Astrocyte (in vitro differentiated cells and primary cell): Measurements from ENCODE around the gene SAG. TPM values are rescaled to one million over a fixed set of nuclear protein-coding genes. Genes with fewer than 3 reads are reported as not detected.

ENCODE experiments used
- DNase-seq: peaks from one replicate; pipeline ENCODE4 v3.0.0-alpha.2; 2010; ENCODE audit warnings: low read depth
- FAIRE-seq: peaks from 2 replicates; lab custom pipeline; 2011; peaks lifted over from hg19 to GRCh38; lab: Jason Lieb, UNC
- H2AFZ ChIP-seq: 2 replicates; pipeline ENCODE4 v1.6.0; 2012; ENCODE audit warnings: low read depth, low read length, inconsistent platforms
- H3K27ac ChIP-seq: 2 replicates; pipeline ENCODE4 v1.5.1; 2011; ENCODE audit warnings: low read depth, low read length, inconsistent platforms
- H3K27me3 ChIP-seq: 2 replicates; pipeline ENCODE4 v1.6.0; 2011; ENCODE audit warnings: low read length, inconsistent platforms; ENCODE audit not compliant: insufficient read depth
- H3K36me3 ChIP-seq: 2 replicates; pipeline ENCODE4 v1.5.1; 2011; ENCODE audit warnings: low read length, inconsistent platforms; ENCODE audit not compliant: insufficient read depth
- H3K4me1 ChIP-seq: 2 replicates; pipeline ENCODE4 v1.5.1; 2011; ENCODE audit warnings: low read length, inconsistent platforms; ENCODE audit not compliant: insufficient read depth
- H3K4me2 ChIP-seq: 2 replicates; pipeline ENCODE4 v1.6.0; 2012; ENCODE audit warnings: low read length, inconsistent platforms
- H3K4me3 ChIP-seq: 2 replicates; pipeline ENCODE4 v1.5.1; 2011; ENCODE audit warnings: low read depth, mild to moderate bottlenecking, low read length, inconsistent platforms; ENCODE audit not compliant: insufficient read depth
- H3K79me2 ChIP-seq: 2 replicates; pipeline ENCODE4 v1.6.0; 2012; ENCODE audit warnings: mild to moderate bottlenecking, low read length, inconsistent platforms; ENCODE audit not compliant: insufficient read depth
- H3K9ac ChIP-seq: 2 replicates; pipeline ENCODE4 v1.6.0; 2012; ENCODE audit warnings: mild to moderate bottlenecking, low read length, inconsistent platforms
- H3K9me3 ChIP-seq: 2 replicates; pipeline ENCODE4 v1.5.1; 2012; ENCODE audit warnings: low read depth, mild to moderate bottlenecking, low read length, inconsistent platforms; ENCODE audit not compliant: insufficient read depth
- H4K20me1 ChIP-seq: 2 replicates; pipeline ENCODE4 v1.6.0; 2012; ENCODE audit warnings: low read length, inconsistent platforms; ENCODE audit not compliant: insufficient read depth
- H3K27ac Mint-ChIP-seq: one replicate; pipeline ENCODE4 v1.8.0; 2021; ENCODE audit warnings: mild to moderate bottlenecking, mixed read lengths; ENCODE audit not compliant: unreplicated experiment
- H3K27me3 Mint-ChIP-seq: one replicate; pipeline ENCODE4 v1.8.0; 2021; ENCODE audit warnings: low read depth, mixed read lengths; ENCODE audit not compliant: unreplicated experiment
- H3K36me3 Mint-ChIP-seq: one replicate; pipeline ENCODE4 v1.8.0; 2021; ENCODE audit warnings: low read depth, mixed read lengths; ENCODE audit not compliant: unreplicated experiment
- H3K4me1 Mint-ChIP-seq: one replicate; pipeline ENCODE4 v1.8.0; 2021; ENCODE audit warnings: low read depth, mixed read lengths; ENCODE audit not compliant: unreplicated experiment
- H3K4me3 Mint-ChIP-seq: one replicate; pipeline ENCODE4 v1.8.0; 2021; ENCODE audit warnings: mild to moderate bottlenecking, moderate library complexity, mixed read lengths; ENCODE audit not compliant: unreplicated experiment
- H3K9me3 Mint-ChIP-seq: one replicate; pipeline ENCODE4 v1.8.0; 2021; ENCODE audit warnings: mild to moderate bottlenecking, mixed read lengths; ENCODE audit not compliant: unreplicated experiment
- EZH2 ChIP-seq: IDR thresholded peaks from 2 replicates; pipeline ENCODE4 v1.6.1; 2012; ENCODE audit warnings: mild to moderate bottlenecking, low read length, inconsistent platforms; ENCODE audit not compliant: insufficient read depth
- total RNA-seq: library from RNA; stranded (reverse); gene quantifications from 2 replicates; pipeline ENCODE4 v1.2.1, GENCODE V29; 2021
- TF ChIP-seq, protein P1 (sequence below): IDR thresholded peaks from 2 replicates; pipeline ENCODE4 v1.5.1; 2011; ENCODE audit warnings: low read depth, mild to moderate bottlenecking, inconsistent platforms, low read length, moderate library complexity; ENCODE audit not compliant: insufficient read depth

SAG gene
- total RNA-seq, 1 donor from 2014 or later: not detected

DNA sequence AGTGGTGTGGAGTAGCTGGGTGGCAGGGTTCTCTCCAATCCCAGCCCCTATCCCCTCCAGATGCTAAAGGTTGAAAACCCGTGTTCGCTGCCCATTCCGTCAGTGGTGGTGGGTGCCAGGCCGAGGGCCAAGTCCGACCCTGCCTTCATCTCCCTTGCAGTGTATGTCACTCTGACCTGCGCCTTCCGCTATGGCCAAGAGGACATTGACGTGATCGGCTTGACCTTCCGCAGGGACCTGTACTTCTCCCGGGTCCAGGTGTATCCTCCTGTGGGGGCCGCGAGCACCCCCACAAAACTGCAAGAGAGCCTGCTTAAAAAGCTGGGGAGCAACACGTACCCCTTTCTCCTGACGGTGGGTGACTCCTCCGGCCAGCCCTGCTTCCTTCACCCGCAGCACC, 12.9 kb downstream of the SAG start:
- Histone ChIP-seq H3K79me2 (no peaks in the 10 kb centered on the region), H4K20me1 (no peaks in the 10 kb centered on the region), H3K4me1 (no peaks in the 10 kb centered on the region), H3K9me3 (no peaks in the 10 kb centered on the region), H3K27ac (no peak overlapping the region), H2AFZ (no peak overlapping the region), H3K9ac (no peak overlapping the region), H3K4me2 (no peak overlapping the region), H3K27me3 (peaks cover 17% of the 10 kb centered on the region), H3K4me3 (no peak overlapping the region), H3K36me3 (no peaks in the 10 kb centered on the region)
- TF ChIP-seq, protein P1, sequence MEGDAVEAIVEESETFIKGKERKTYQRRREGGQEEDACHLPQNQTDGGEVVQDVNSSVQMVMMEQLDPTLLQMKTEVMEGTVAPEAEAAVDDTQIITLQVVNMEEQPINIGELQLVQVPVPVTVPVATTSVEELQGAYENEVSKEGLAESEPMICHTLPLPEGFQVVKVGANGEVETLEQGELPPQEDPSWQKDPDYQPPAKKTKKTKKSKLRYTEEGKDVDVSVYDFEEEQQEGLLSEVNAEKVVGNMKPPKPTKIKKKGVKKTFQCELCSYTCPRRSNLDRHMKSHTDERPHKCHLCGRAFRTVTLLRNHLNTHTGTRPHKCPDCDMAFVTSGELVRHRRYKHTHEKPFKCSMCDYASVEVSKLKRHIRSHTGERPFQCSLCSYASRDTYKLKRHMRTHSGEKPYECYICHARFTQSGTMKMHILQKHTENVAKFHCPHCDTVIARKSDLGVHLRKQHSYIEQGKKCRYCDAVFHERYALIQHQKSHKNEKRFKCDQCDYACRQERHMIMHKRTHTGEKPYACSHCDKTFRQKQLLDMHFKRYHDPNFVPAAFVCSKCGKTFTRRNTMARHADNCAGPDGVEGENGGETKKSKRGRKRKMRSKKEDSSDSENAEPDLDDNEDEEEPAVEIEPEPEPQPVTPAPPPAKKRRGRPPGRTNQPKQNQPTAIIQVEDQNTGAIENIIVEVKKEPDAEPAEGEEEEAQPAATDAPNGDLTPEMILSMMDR: no peak
- no peak for TF ChIP-seq EZH2
- Mint-ChIP-seq H3K27me3 (peaks cover 42% of the 10 kb centered on the region), H3K9me3 (no peaks in the 10 kb centered on the region), H3K4me1 (no peaks in the 10 kb centered on the region), H3K4me3 (no peak overlapping the region), H3K27ac (no peak overlapping the region), H3K36me3 (no peaks in the 10 kb centered on the region)
- DNase-seq (no peak), FAIRE-seq (no peak)

DNA sequence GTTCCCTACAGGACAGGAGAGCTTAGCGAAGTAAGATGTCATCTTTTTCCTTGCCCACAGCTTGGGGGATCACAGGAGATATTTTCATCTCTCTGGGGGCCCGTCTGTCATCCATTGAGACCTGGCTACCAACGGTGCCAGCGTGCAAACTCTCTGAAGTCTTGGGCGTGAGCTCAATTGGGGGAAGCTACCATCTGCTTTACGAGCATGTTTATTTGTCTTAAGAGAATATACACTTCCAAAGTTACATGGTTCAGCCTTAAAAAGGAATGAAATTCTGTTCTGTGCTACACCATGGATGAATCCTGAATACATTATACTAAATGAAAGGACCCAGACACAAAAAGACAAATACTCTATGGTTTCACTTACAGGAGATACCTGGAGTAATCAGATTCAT, 13.6 kb downstream of the SAG start:
- Histone ChIP-seq H3K27ac (no peak overlapping the region), H4K20me1 (no peaks in the 10 kb centered on the region), H3K79me2 (no peaks in the 10 kb centered on the region), H3K4me3 (no peak overlapping the region), H3K4me1 (no peaks in the 10 kb centered on the region), H2AFZ (no peak overlapping the region), H3K9ac (no peak overlapping the region), H3K36me3 (no peaks in the 10 kb centered on the region), H3K27me3 (peaks cover 17% of the 10 kb centered on the region), H3K4me2 (no peak overlapping the region), H3K9me3 (no peaks in the 10 kb centered on the region)
- no peak for TF ChIP-seq EZH2
- TF ChIP-seq, protein P1: no peak
- Mint-ChIP-seq H3K9me3 (no peaks in the 10 kb centered on the region), H3K36me3 (no peaks in the 10 kb centered on the region), H3K4me1 (no peaks in the 10 kb centered on the region), H3K27me3 (peaks cover 43% of the 10 kb centered on the region), H3K27ac (no peak overlapping the region), H3K4me3 (no peak overlapping the region)
- FAIRE-seq (no peak), DNase-seq (no peak)

DNA sequence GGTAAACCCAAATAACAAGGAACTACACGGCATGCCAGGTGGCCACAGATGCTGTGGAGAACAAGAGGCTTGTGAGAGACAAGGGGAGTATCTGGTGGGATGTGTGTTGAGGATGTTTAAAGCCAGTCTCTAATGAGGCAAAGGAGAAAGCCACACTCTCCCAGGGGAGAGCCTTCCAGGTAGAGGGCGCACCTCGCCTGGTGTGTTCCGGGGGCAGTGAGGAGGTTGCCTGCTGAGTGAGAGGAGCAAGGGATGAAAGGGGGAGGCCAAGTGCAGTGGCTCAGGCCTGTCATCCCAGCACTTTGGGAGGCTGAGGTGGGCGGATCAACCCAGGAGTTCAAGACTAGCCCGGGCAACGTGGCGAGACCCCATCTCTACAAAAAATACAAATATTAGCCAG, 16.2 kb downstream of the SAG start:
- Histone ChIP-seq H2AFZ (no peak overlapping the region), H3K4me2 (no peak overlapping the region), H3K4me3 (no peak overlapping the region), H3K27me3 (peaks cover 16% of the 10 kb centered on the region), H4K20me1 (no peaks in the 10 kb centered on the region), H3K4me1 (no peaks in the 10 kb centered on the region), H3K27ac (no peak overlapping the region), H3K9me3 (no peaks in the 10 kb centered on the region), H3K36me3 (no peaks in the 10 kb centered on the region), H3K9ac (no peak overlapping the region), H3K79me2 (no peaks in the 10 kb centered on the region)
- FAIRE-seq: no peak
- TF ChIP-seq, protein P1: no peak
- no peak for TF ChIP-seq EZH2
- Mint-ChIP-seq H3K9me3 (no peaks in the 10 kb centered on the region), H3K27ac (no peak overlapping the region), H3K27me3 (peaks cover 35% of the 10 kb centered on the region), H3K4me3 (no peak overlapping the region), H3K4me1 (no peaks in the 10 kb centered on the region), H3K36me3 (no peaks in the 10 kb centered on the region)
- no peak for DNase-seq
